Hepatocyte (in vitro differentiated cells): ENCODE measurements around the gene AIP. TPM values are rescaled to one million over a fixed set of nuclear protein-coding genes. Genes with fewer than 3 reads are reported as not detected.
A peak's percentile ranks its signal among the peaks of the same experiment; 100 is the strongest.

Source experiments
- DNase-seq: peaks from one replicate; pipeline ENCODE4 v3.0.0-alpha.2; 2016; ENCODE audit warnings: low spot score
- H2AFZ ChIP-seq: fragments of 200-600 bp; sonication (generic); 2 replicates; pipeline ENCODE4 v1.6.0; 2016; ENCODE audit warnings: antibody characterized with exemption, mild to moderate bottlenecking
- H3K27ac ChIP-seq: fragments of 200-600 bp; sonication (generic); 2 replicates; pipeline ENCODE4 v1.5.1; 2016; ENCODE audit warnings: mild to moderate bottlenecking
- H3K27me3 ChIP-seq: fragments of 200-600 bp; sonication (generic); 2 replicates; pipeline ENCODE4 v1.6.1; 2016
- H3K36me3 ChIP-seq: fragments of 200-600 bp; sonication (generic); replicated peaks from 2 replicates; pipeline ENCODE4 v1.5.1; 2016; ENCODE audit warnings: low read depth; ENCODE audit not compliant: insufficient read depth
- H3K4me1 ChIP-seq: fragments of 200-600 bp; sonication (generic); 2 replicates; pipeline ENCODE4 v1.5.1; 2016; ENCODE audit warnings: mild to moderate bottlenecking, moderate library complexity; ENCODE audit not compliant: insufficient read depth
- H3K4me2 ChIP-seq: fragments of 200-600 bp; sonication (generic); 2 replicates; pipeline ENCODE4 v1.6.0; 2016
- H3K4me3 ChIP-seq: fragments of 200-600 bp; sonication (generic); 2 replicates; pipeline ENCODE4 v1.5.1; 2016; ENCODE audit warnings: mild to moderate bottlenecking
- H3K79me2 ChIP-seq: fragments of 200-600 bp; sonication (generic); 2 replicates; pipeline ENCODE4 v1.6.0; 2017; ENCODE audit warnings: mild to moderate bottlenecking
- H3K9me2 ChIP-seq: fragments of 200-600 bp; sonication (generic); replicated peaks from 2 replicates; pipeline ENCODE4 v1.6.0; 2017; ENCODE audit warnings: mild to moderate bottlenecking; ENCODE audit not compliant: insufficient read depth
- H3K9me3 ChIP-seq: fragments of 200-600 bp; sonication (generic); 2 replicates; pipeline ENCODE4 v1.5.1; 2016; ENCODE audit warnings: low read depth, mild to moderate bottlenecking
- H4K20me1 ChIP-seq: fragments of 200-600 bp; sonication (generic); 2 replicates; pipeline ENCODE4 v1.6.0; 2016; ENCODE audit warnings: mild to moderate bottlenecking; ENCODE audit not compliant: insufficient read depth, poor library complexity, severe bottlenecking
- EZH2 ChIP-seq: fragments of 200-600 bp; sonication (generic); IDR thresholded peaks from 2 replicates; pipeline ENCODE4 v1.6.1; 2016; ENCODE audit warnings: antibody characterized with exemption, mild to moderate bottlenecking, borderline replicate concordance
- EZH2phosphoT487 ChIP-seq: fragments of 200-600 bp; sonication (generic); IDR thresholded peaks from one replicate; pipeline ENCODE4 v1.6.1; 2018; ENCODE audit warnings: antibody characterized with exemption, mild to moderate bottlenecking, low read depth, moderate library complexity; ENCODE audit not compliant: unreplicated experiment, severe bottlenecking
- WGBS: methylation state at CpG from one replicate; pipeline ENCODE4 v1.1.6; 2016; ENCODE audit warnings: low lambda C conversion rate; ENCODE audit errors: missing lambda C conversion rate; 5-methylcytosine and 5-hydroxymethylcytosine counted together
- polyA plus RNA-seq: library from polyadenylated mRNA; unstranded; fragments of >200 nt; fragmentation: Nextera tagmentation; extraction: Ambion mirVana; gene quantifications from 2 replicates; pipeline ENCODE4 v1.2.1, GENCODE V29; 2016
- total RNA-seq: library from RNA; depleted of rRNA; stranded (reverse); fragments of >200 nt; gene quantifications from 2 replicates; pipeline ENCODE4 v1.2.3, GENCODE V29; 2014
- TF ChIP-seq, protein P1 (sequence below): fragments of 200-600 bp; sonication (generic); IDR thresholded peaks from 2 replicates; pipeline ENCODE4 v1.5.1; 2016; ENCODE audit warnings: antibody characterized with exemption, mild to moderate bottlenecking; ENCODE audit not compliant: poor library complexity

AIP gene
- total and polyA plus RNA-seq, 2 experiments from 2014 or later: 35.3 to 45.2 TPM

- H3K4me2 ChIP-seq: peak within 1 kb of the TSS; percentile 97
- TF ChIP-seq EZH2 (no peak), EZH2phosphoT487 (no peak)
- TF ChIP-seq, protein P1, sequence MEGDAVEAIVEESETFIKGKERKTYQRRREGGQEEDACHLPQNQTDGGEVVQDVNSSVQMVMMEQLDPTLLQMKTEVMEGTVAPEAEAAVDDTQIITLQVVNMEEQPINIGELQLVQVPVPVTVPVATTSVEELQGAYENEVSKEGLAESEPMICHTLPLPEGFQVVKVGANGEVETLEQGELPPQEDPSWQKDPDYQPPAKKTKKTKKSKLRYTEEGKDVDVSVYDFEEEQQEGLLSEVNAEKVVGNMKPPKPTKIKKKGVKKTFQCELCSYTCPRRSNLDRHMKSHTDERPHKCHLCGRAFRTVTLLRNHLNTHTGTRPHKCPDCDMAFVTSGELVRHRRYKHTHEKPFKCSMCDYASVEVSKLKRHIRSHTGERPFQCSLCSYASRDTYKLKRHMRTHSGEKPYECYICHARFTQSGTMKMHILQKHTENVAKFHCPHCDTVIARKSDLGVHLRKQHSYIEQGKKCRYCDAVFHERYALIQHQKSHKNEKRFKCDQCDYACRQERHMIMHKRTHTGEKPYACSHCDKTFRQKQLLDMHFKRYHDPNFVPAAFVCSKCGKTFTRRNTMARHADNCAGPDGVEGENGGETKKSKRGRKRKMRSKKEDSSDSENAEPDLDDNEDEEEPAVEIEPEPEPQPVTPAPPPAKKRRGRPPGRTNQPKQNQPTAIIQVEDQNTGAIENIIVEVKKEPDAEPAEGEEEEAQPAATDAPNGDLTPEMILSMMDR: no peak
- no peaks in the 10 kb centered on the region for H3K36me3 ChIP-seq
- DNase-seq: peak; percentile 86
- H3K9me3 ChIP-seq: no peaks in the 10 kb centered on the region
- peak within 1 kb of the TSS; percentile 98 for H3K27ac ChIP-seq
- peaks cover 22% of the 10 kb centered on the region for H3K79me2 ChIP-seq
- no peaks in the 10 kb centered on the region for H3K9me2 ChIP-seq
- H3K4me1 ChIP-seq: peaks cover 22% of the 10 kb centered on the region
- H2AFZ ChIP-seq: peak within 1 kb of the TSS; percentile 37
- 2% methylated on average over 28 of the region's 58 CpGs for WGBS
- H3K4me3 ChIP-seq: peak within 1 kb of the TSS; percentile 76
- H3K27me3 ChIP-seq: no peaks in the 10 kb centered on the region
- H4K20me1 ChIP-seq: peaks cover 9% of the 10 kb centered on the region
Measured at GRCh38 chr11:67504950-67505581, 22.2 kb downstream of the AIP start, which contains the start of gene PITPNM1. PITPNM1 (minus strand) TSS chr11:67505363; CDS start chr11:67504180, 1,183 bp downstream.

DNA sequence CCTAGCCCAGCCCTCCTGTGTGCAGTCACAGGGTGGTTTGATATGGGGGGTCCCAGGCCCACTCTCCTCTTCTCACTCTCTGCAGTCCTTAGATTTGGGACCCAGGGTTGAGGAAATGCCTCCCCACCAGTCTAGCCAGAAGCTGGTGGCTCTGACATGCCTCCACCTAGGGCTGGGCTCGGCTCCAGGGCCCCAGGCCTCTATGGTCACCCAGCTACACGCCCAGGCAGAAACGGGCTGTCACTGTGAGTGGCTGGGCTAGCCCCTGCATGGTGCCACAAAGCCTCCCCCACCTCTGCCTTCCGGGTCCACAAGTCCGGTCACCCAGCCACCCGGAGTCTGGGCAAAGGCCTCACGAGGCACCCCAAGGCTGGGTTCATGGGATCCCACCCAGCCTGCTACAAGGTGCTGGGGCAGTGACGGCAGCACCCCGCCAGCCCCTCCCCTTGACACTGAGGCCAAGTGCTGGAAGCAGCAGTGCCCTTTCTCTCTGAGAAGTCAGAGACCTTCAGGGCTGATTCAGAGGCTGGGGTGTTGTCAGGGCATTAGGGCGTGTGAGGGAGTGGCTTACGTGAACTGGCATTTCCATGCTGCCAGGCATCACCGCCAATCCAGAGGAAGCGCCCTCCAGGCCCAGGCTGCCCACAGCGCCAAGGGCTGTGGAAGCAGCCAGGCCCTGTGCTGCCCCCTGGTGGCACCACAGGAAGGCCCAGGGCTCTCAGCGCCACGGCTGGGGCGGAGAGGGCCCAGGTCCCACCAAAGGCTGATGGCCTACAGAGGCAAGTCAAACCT is 23.0 kb downstream of the AIP start:
- peaks cover 22% of the 10 kb centered on the region for H3K4me1 ChIP-seq

DNA sequence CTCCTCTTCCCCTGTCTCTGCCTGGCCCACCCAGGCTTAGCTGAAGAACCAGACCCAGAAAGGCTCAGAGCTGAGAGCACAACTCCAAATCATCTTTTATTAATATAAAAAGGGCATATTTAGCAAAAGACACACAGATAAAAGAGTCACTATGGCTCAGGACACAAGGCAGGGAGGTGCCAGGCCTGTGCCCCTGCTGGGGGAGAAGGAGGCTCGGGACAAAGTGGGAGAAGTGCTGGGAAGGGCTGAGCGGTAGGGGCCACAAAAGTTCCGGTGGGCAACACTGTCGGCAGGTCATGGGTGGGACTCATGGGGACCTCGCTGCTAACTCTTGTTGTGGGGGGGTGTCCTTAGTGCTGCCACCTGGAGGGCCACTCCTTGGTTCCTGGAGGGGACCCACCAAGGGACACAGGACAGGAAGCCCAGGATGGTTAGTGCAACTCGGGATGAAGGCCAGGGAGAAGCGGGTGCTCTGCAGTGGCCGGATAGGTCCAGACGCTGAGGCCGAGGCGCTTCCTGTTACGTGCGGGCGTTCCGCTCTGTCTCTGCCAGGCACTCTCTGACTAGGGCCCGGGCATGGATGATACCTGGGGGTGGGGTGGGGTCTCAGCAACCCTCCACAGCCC is 23.7 kb downstream of the AIP start:
- no peaks in the 10 kb centered on the region for H3K9me3 ChIP-seq
- H3K4me3 ChIP-seq: no peak overlapping the region
- no peaks in the 10 kb centered on the region for H3K9me2 ChIP-seq
- no peak for DNase-seq
- WGBS: 95% methylated on average over 14 of the region's 16 CpGs
- no peak overlapping the region for H2AFZ ChIP-seq
- peaks cover 22% of the 10 kb centered on the region for H3K79me2 ChIP-seq
- no peaks in the 10 kb centered on the region for H3K27me3 ChIP-seq
- peak overlapping the region; percentile 97 for H3K4me2 ChIP-seq
- no peaks in the 10 kb centered on the region for H3K36me3 ChIP-seq
- TF ChIP-seq EZH2: no peak
- TF ChIP-seq, protein P1: peak; percentile 1
- H3K4me1 ChIP-seq: peaks cover 22% of the 10 kb centered on the region
- H4K20me1 ChIP-seq: peaks cover 9% of the 10 kb centered on the region
- peak overlapping the region; percentile 98 for H3K27ac ChIP-seq

More for the DNA sequence above, 23.0 kb downstream of the AIP start:
- WGBS: 49% methylated on average over 17 of the region's 17 CpGs
- TF ChIP-seq, protein P1: peak; percentile 92
- no peak for TF ChIP-seq EZH2phosphoT487
- no peaks in the 10 kb centered on the region for H3K27me3 ChIP-seq
- H3K9me3 ChIP-seq: no peaks in the 10 kb centered on the region
- no peak overlapping the region for H2AFZ ChIP-seq
- peak; percentile 94 for DNase-seq
- H3K9me2 ChIP-seq: no peaks in the 10 kb centered on the region
- H3K79me2 ChIP-seq: peaks cover 22% of the 10 kb centered on the region
- H3K27ac ChIP-seq: peak overlapping the region; percentile 98
- no peaks in the 10 kb centered on the region for H3K36me3 ChIP-seq
- peak overlapping the region; percentile 97 for H3K4me2 ChIP-seq
- peak overlapping the region; percentile 76 for H3K4me3 ChIP-seq
- peaks cover 9% of the 10 kb centered on the region for H4K20me1 ChIP-seq
